ENCODE results near the gene KLK7.
"Not testable (repeated sequence)": the region's sequence is repeated elsewhere in the genome, so short reads cannot be mapped to it uniquely, and the experiment has no call there.

KLK7 gene

DNA sequence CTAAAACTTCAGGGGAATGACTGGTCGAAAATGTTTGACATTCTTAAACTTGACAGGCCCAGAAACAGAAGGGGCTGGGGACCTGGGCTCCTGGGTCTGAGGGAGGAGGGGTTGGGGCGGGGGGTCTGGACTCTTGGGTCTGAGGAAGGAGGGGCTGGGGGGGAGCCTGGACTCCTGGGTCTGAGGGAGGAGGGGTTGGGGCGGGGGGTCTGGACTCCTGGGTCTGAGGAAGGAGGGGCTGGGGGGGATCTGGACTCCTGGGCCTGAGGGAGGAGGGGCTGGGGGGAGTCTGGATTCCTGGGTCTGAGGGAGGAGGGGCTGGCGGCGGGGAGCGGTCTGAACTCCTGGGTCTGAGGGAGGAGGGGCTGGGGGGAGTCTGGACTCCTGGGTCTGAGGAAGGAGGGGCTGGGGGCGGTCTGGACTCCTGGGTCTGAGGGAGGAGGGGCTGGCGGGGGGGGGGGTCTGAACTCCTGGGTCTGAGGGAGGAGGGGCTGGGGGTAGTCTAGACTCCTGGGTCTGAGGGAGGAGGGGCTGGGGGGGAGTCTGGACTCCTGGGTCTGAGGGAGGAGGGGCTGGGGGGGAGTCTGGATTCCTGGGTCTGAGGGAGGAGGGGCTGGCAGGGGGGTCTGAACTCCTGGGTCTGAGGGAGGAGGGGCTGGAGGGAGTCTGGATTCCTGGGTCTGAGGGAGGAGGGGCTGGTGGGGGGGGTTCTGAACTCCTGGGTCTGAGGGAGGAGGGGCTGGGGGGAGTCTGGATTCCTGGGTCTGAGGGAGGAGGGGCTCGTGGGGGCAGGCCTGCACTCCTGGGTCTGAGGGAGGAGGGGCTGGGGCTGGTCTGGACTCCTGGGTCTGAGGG is 8.8 kb downstream of the KLK7 start:
- H3K27me3 Mint-ChIP-seq (ENCODE audit: low read depth) = peaks cover 4% of the 10 kb centered on the region
- no peaks in the 10 kb centered on the region for H3K9me3 Mint-ChIP-seq
- no peak overlapping the region for H3K4me3 Mint-ChIP-seq
- no peak overlapping the region for H3K27ac Mint-ChIP-seq
- H3K36me3 Mint-ChIP-seq (ENCODE audit: low read depth) = no peaks in the 10 kb centered on the region
- H3K4me1 Mint-ChIP-seq (ENCODE audit: low read depth) = no peaks in the 10 kb centered on the region

GRCh38 chr19:50972795-50973376 is 10.8 kb downstream of the KLK7 start:
- Mint-ChIP-seq H3K36me3 (ENCODE audit: low read depth) (no peaks in the 10 kb centered on the region), H3K9me3 (no peaks in the 10 kb centered on the region), H3K4me1 (ENCODE audit: low read depth) (no peaks in the 10 kb centered on the region), H3K27me3 (ENCODE audit: low read depth) (peaks cover 4% of the 10 kb centered on the region), H3K4me3 (no peak overlapping the region), H3K27ac (no peak overlapping the region)

DNA sequence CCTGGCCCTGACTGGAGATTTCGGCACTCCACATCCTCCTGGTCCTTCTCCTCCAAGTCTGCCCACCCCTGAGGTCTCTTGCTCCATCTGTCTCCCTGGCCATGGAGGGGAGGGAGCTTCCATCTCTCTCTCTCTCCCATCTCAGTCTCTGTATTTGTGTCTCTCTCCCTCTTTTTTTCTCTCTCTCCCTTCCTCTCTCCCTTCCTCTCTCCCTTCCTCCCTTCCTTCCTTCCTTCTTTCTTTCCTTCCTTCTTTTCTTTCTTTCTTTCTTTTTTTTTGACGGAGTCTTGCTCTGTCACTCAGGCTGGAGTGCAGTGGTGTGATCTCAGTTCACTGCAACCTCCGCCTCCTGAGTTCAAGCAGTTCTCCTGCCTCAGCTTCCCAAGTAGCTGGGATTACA is 13.9 kb downstream of the KLK7 start:
- H3K27me3 Mint-ChIP-seq (ENCODE audit: low read depth); H3K4me1 Mint-ChIP-seq (ENCODE audit: low read depth); H3K27ac Mint-ChIP-seq; H3K9me3 Mint-ChIP-seq; H3K36me3 Mint-ChIP-seq (ENCODE audit: low read depth); H3K4me3 Mint-ChIP-seq: not testable (repeated sequence)

- Mint-ChIP-seq H3K27ac (no peak within 1 kb of the TSS), H3K4me1 (ENCODE audit: low read depth) (no peaks in the 10 kb centered on the region), H3K9me3 (no peaks in the 10 kb centered on the region), H3K27me3 (ENCODE audit: low read depth) (peaks cover 2% of the 10 kb centered on the region), H3K36me3 (ENCODE audit: low read depth) (no peaks in the 10 kb centered on the region), H3K4me3 (no peak within 1 kb of the TSS)
Measured at GRCh38 chr19:50969413-50969760, 14.3 kb downstream of the KLK7 start, which contains the start of gene KLK6. Gene KLK6, minus strand, starts transcription at chr19:50969591. Its CDS starts 1,487 bp downstream, at chr19:50968104.

DNA sequence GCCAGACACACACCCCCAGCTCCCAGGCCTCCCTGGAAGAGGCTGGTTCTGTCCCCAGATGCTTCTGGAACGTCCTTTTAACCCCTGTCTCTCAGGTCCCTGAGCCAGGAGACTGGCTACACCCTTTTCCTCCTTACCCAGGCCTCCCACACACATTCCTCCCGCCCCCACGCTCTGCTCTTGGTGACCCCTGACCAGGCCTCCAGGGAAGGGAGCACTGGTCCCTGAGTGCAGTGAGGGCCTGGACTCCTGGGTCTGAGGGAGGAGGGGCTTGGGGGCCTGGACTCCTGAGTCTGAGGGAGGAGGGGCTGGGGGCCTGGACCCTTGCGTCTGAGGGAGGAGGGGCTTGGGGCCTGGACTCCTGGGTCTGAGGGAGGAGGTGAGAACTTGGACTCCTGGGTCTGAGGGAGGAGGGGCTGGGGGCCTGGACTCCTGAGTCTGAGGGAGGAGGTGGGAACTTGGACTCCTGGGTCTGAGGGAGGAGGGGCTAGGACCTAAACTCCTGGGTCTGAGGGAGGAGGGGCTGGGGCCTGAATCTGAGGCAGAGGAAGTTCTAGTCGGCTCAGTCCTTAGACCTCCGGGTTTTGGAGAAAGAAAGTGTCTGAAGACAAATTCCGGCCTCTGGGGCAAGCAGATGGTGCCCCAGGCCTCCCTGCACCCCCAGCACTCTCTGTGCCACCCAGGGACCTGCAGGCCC is 14.9 kb downstream of the KLK7 start:
- no peak overlapping the region for H3K27ac Mint-ChIP-seq
- H3K9me3 Mint-ChIP-seq = no peaks in the 10 kb centered on the region
- no peak overlapping the region for H3K4me3 Mint-ChIP-seq
- no peaks in the 10 kb centered on the region for H3K36me3 Mint-ChIP-seq (ENCODE audit: low read depth)
- no peaks in the 10 kb centered on the region for H3K4me1 Mint-ChIP-seq (ENCODE audit: low read depth)
- H3K27me3 Mint-ChIP-seq (ENCODE audit: low read depth) = no peaks in the 10 kb centered on the region

DNA sequence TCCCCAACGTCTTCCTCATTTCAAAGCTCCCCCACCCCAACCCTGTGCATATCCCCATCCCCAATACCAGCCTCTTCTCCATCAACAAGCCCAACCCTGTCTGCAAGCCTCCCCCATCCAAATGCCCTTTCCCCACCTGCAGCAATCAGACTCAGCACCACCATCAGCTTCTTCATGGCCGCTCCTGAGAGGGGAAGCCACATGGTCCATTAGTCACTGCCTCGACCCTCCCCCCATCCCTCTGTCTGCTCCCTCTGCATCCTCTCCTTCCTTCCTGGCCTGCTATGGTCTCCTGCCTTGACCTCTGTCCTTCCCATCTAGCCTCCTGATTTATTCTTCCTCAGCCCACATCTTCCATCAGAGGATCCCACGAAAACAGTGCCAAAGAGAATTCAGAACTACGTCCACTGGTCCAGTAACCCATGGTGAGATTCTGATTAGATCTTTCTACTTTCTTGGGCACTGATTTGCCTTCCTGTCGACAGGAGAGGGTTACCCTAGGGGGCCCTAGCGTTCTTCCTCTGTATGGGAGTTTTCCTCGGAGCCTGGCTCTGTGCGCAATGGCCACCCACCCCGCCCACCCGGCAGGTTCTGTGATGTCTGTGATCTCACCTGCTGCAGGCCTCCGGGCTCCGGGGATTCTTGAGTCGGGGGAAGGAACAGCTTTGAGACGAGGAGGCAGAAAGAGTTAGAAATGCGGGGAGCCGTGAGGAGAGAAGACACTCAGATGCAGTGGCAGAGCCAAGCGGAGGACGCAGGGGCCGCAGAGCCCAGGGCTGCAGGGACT is 15.6 kb downstream of the KLK7 start:
- Mint-ChIP-seq H3K27me3 (ENCODE audit: low read depth) (no peaks in the 10 kb centered on the region), H3K27ac (no peak overlapping the region), H3K9me3 (no peaks in the 10 kb centered on the region), H3K4me1 (ENCODE audit: low read depth) (no peaks in the 10 kb centered on the region), H3K36me3 (ENCODE audit: low read depth) (no peaks in the 10 kb centered on the region), H3K4me3 (no peak overlapping the region)

GRCh38 chr19:50964266-50964665 is 19.5 kb downstream of the KLK7 start:
- H3K27me3 Mint-ChIP-seq (ENCODE audit: low read depth) = peaks cover 3% of the 10 kb centered on the region
- no peaks in the 10 kb centered on the region for H3K4me1 Mint-ChIP-seq (ENCODE audit: low read depth)
- H3K4me3 Mint-ChIP-seq = no peak overlapping the region
- H3K27ac Mint-ChIP-seq = no peak overlapping the region
- H3K9me3 Mint-ChIP-seq = peaks cover 3% of the 10 kb centered on the region
- H3K36me3 Mint-ChIP-seq (ENCODE audit: low read depth) = no peaks in the 10 kb centered on the region

GRCh38 chr19:50963381-50963780 is 20.3 kb downstream of the KLK7 start:
- peaks cover 4% of the 10 kb centered on the region for H3K27me3 Mint-ChIP-seq (ENCODE audit: low read depth)
- H3K9me3 Mint-ChIP-seq = peaks cover 4% of the 10 kb centered on the region
- no peak overlapping the region for H3K4me3 Mint-ChIP-seq
- no peak overlapping the region for H3K27ac Mint-ChIP-seq
- H3K36me3 Mint-ChIP-seq (ENCODE audit: low read depth) = no peaks in the 10 kb centered on the region
- H3K4me1 Mint-ChIP-seq (ENCODE audit: low read depth) = no peaks in the 10 kb centered on the region

DNA sequence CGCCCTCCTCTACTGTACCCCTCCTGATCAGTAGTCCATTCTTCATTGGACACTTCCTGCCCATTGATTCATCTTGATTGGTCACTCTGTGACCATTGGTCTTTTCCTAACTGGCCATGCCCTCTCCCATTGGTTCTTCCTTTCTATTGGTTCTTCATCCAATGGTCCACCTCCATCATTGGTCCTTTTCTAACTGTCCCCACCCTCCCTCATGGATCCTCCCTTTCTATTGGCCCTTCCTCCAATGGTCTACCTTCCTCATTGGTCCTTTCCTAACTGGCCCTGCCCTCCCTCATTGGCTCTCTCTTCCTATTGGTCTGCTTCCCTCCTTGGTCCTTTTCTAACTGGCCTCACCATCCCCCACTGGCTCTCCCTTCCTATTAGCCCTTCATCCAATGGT is 21.5 kb downstream of the KLK7 start:
- Mint-ChIP-seq H3K27me3 (ENCODE audit: low read depth) (peaks cover 8% of the 10 kb centered on the region), H3K4me3 (no peak overlapping the region), H3K4me1 (ENCODE audit: low read depth) (no peaks in the 10 kb centered on the region), H3K27ac (no peak overlapping the region), H3K36me3 (ENCODE audit: low read depth) (no peaks in the 10 kb centered on the region), H3K9me3 (peaks cover 4% of the 10 kb centered on the region)

- no peak overlapping the region for H3K4me3 Mint-ChIP-seq
- H3K27me3 Mint-ChIP-seq (ENCODE audit: low read depth) = peaks cover 8% of the 10 kb centered on the region
- no peaks in the 10 kb centered on the region for H3K36me3 Mint-ChIP-seq (ENCODE audit: low read depth)
- H3K4me1 Mint-ChIP-seq (ENCODE audit: low read depth) = no peaks in the 10 kb centered on the region
- peaks cover 4% of the 10 kb centered on the region for H3K9me3 Mint-ChIP-seq
- no peak overlapping the region for H3K27ac Mint-ChIP-seq
Measured at GRCh38 chr19:50959731-50960500, 23.8 kb downstream of the KLK7 start.

DNA sequence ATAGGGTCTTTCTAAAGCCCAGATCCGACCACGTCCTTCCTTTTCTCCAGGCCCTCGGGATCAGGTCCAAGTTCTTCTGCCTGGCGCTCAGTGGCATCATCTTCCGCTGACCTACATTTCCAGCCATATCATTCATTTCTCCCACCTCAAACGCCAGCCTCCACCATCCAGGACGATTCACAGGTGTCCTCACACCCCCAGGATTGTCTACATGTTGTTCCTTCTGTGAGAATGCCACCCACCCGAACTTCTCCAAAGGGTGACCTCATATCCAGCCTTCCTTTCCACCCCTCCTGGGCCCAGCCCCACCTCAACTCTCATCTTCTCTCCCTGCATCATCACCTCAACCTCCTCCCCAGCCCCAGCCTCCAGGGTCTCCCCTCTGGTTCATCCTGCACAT is 26.1 kb downstream of the KLK7 start:
- Mint-ChIP-seq H3K27ac (no peak overlapping the region), H3K36me3 (ENCODE audit: low read depth) (no peaks in the 10 kb centered on the region), H3K27me3 (ENCODE audit: low read depth) (peaks cover 8% of the 10 kb centered on the region), H3K9me3 (peaks cover 4% of the 10 kb centered on the region), H3K4me3 (no peak overlapping the region), H3K4me1 (ENCODE audit: low read depth) (no peaks in the 10 kb centered on the region)

GRCh38 chr19:50952910-50953309 is 30.8 kb downstream of the KLK7 start, which contains the start of gene KLK5:
Gene KLK5, minus strand, starts transcription at chr19:50953038. Its CDS starts 381 bp downstream, at chr19:50952657.
- H3K36me3 Mint-ChIP-seq (ENCODE audit: low read depth) = no peaks in the 10 kb centered on the region
- H3K27ac Mint-ChIP-seq = no peak within 1 kb of the TSS
- peaks cover 4% of the 10 kb centered on the region for H3K27me3 Mint-ChIP-seq (ENCODE audit: low read depth)
- no peaks in the 10 kb centered on the region for H3K9me3 Mint-ChIP-seq
- no peaks in the 10 kb centered on the region for H3K4me1 Mint-ChIP-seq (ENCODE audit: low read depth)
- no peak within 1 kb of the TSS for H3K4me3 Mint-ChIP-seq

DNA sequence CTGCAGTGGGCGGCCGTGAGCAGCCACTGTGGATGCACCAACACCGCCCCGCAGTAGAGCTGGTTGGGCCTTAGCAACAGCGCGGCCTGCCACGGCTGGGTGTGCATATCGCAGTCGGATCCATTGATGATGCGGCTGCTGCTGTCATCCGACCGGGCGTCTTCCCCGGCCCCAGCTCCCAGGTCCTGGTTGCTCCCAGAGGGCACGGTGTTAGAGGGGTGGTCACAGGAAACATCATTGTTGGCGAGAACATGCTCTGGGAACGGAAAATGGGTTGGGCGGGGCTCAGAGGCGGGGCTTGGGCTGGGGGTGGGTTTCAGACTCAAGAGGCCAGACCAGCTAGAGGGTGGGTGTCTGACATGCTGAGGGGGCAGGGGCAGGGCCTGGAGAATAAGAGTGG is 33.9 kb downstream of the KLK7 start:
- Mint-ChIP-seq H3K36me3 (ENCODE audit: low read depth) (no peaks in the 10 kb centered on the region), H3K27me3 (ENCODE audit: low read depth) (no peaks in the 10 kb centered on the region), H3K4me1 (ENCODE audit: low read depth) (no peaks in the 10 kb centered on the region), H3K9me3 (no peaks in the 10 kb centered on the region), H3K27ac (no peak overlapping the region), H3K4me3 (no peak overlapping the region)

DNA sequence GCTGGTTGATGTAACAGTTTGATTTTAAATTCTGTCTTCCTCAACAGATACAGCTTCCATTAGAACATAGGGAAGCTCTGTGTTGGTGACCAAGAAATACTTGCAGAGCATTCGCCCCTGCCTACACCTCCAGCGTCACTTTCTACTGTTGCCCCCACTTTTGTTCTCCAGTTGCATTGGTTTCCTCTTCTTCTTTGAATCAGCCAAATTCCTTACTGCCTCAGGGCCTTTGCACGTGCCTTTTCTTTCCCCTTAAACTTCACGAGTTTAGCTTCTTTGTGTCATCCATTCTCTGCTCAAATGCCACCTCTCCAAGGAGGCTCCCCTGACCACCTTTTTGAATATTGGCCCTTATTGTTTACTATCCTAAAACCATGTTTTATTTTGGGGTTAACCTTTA is 36.6 kb downstream of the KLK7 start:
- Mint-ChIP-seq H3K27ac (no peak overlapping the region), H3K36me3 (ENCODE audit: low read depth) (no peaks in the 10 kb centered on the region), H3K9me3 (no peaks in the 10 kb centered on the region), H3K27me3 (ENCODE audit: low read depth) (no peaks in the 10 kb centered on the region), H3K4me1 (ENCODE audit: low read depth) (no peaks in the 10 kb centered on the region), H3K4me3 (no peak overlapping the region)

Measured in T-helper 1 cell treated with Interleukin-12 subunit alpha and Interleukin-12 subunit beta and Interleukin-4 antibody, amounts not matched to agents 30 μg/mL and 1 μg/mL, for 36 hours (primary cell).